ENCODE data around the gene PIEZO1.

PIEZO1 gene

DNA sequence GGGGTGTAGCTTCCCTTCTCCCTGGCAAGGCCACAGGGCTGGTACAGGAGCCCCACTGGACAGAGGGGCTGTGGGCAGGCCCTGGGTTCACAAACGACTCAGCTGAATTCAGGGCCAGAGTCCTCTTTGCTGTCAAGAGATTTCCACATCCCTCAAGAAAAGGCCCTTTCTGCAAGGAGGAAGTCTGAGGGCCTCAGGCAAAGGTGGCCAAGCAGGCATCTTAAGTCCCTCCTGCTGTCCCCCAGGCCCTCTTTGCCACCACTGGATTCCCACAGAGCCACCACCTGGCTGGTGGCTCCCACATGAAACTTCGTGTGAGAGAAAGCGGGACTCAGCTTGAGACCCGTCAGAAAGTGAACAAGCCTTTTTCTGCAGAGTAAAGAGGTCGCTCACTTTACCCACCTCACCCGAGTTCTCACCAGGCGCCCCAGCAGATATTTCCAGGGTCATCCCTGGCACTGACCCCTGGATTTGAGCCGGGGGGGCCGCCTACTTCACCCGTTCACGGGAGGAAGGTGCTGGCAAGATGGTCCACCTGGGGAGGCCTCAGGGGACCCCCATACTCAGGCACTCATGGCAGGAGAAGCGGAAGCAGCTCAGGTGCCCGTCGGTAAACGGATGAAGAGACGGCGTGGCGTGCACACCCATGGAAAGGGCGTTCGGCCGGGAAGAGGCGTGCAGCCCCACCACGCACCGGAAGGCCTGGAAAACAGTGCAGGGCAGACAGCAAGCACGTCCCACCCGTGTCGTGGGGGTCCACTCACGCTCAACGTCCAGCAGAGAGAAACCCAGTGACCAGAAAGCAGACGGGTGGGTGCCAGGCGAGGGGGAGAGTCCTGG is 82.4 kb downstream of the PIEZO1 start:
- TF ChIP-seq, protein P1, sequence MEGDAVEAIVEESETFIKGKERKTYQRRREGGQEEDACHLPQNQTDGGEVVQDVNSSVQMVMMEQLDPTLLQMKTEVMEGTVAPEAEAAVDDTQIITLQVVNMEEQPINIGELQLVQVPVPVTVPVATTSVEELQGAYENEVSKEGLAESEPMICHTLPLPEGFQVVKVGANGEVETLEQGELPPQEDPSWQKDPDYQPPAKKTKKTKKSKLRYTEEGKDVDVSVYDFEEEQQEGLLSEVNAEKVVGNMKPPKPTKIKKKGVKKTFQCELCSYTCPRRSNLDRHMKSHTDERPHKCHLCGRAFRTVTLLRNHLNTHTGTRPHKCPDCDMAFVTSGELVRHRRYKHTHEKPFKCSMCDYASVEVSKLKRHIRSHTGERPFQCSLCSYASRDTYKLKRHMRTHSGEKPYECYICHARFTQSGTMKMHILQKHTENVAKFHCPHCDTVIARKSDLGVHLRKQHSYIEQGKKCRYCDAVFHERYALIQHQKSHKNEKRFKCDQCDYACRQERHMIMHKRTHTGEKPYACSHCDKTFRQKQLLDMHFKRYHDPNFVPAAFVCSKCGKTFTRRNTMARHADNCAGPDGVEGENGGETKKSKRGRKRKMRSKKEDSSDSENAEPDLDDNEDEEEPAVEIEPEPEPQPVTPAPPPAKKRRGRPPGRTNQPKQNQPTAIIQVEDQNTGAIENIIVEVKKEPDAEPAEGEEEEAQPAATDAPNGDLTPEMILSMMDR (IDR thresholded peaks at IDR 0.05; ENCODE audit: low read depth, low read length, missing control alignments): no peak
- H3K4me3 ChIP-seq (ENCODE audit: low read depth, low read length): no peak overlapping the region
- DNase-seq (ENCODE audit: low read depth): no peak

DNA sequence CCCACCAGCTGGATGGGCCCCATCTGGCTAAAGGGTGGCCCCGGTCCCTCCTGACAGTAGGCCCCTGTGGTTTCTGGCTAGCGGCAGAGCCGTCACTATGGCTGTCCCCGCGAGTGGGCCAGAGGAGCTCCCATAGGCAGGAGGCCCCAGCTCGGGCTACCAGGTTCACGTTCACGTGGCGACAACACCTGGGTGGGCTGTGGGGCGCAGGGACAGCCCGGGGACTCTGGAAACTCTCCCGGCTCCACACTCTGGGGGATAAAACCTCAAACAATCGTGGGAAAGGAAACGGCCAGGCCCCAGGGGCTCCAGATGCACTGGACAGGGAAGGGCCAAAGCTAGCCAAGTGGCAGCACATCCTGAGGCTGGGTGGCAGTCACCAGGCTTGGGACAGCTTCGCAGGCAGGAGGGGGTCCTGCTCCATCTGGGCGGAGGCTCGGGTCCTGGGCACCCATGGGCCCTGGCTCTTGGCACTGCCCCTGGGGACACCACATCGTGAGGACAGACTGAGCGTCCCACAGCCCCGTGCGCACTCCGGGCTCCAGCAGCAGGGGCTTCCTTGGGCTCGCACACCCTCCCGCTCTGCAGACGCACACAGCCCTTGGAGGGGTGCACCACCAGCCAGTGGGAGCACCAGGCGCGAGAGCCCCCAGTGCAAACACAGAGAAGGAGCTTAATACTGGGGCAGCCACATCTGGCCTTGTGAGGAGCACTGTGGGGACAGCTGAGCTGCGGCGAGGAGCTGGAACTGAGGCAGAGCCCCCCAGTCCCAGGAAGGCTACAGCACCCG is 83.2 kb downstream of the PIEZO1 start:
- no peak for DNase-seq (ENCODE audit: low read depth)
- TF ChIP-seq, protein P1 (IDR thresholded peaks at IDR 0.05; ENCODE audit: low read depth, low read length, missing control alignments): no peak
- H3K4me3 ChIP-seq (ENCODE audit: low read depth, low read length): peak overlapping the region; percentile 36

DNA sequence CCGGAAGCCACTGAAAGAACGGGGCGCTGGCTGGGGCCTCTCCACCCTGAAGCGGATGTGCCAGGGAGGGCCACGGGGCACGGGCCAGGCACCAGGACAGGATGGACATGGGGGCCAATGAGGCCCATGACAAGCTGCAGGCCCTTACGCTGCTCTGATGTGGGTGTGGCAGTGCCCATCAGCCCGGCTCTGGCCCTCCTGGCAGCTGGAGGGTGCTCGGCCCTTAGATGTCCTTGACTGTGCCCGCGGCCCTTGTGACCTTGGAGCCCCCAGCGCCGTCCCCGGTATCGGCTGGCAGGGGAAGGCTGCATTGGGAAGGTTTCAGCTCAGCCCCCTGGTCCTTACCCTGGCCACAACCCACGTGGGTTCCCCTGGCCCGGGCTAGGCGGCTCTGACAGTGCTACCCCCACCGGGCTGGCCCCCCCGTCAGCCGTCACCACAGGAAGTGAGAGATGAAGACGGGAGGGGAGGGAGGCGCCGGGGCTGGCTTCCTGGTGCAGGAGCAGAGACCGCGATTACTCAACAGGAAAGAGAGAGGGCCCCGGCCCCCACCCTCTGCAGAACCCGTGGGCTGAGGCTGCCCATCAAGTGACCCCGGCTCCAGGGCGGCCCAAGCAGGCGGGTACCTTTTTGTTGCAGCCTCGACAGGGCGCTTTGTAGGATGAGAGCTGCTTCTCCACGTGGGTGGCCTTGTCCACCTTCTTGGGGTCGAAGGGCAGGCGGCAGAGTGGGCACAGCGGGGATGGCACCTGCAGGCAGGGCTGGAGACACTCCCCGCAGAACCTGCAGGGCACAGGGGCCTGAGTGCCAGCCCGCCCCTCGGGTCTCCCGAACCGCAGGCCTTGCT is 84.2 kb downstream of the PIEZO1 start:
- TF ChIP-seq, protein P1 (IDR thresholded peaks at IDR 0.05; ENCODE audit: low read depth, low read length, missing control alignments): no peak
- no peak for DNase-seq (ENCODE audit: low read depth)
- peak overlapping the region; percentile 36 for H3K4me3 ChIP-seq (ENCODE audit: low read depth, low read length)

DNA sequence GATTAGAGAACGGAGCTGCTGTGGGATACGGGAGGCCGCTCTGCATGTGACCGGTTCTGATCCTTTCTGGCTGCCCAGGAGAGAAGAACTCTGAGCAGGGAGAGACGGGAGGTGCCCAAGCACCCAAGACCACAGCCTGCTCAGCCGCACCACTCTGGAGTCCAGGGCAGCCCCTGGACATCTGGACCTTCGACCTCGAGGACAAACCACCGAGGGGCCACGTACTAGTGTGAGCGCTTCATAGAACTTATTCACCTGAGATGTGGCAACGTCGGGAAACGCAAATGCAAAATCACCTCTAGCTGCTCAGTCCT is 84.7 kb downstream of the PIEZO1 start:
- TF ChIP-seq, protein P1 (IDR thresholded peaks at IDR 0.05; ENCODE audit: low read depth, low read length, missing control alignments): no peak
- DNase-seq (ENCODE audit: low read depth): no peak
- H3K4me3 ChIP-seq (ENCODE audit: low read depth, low read length): no peak overlapping the region

DNA sequence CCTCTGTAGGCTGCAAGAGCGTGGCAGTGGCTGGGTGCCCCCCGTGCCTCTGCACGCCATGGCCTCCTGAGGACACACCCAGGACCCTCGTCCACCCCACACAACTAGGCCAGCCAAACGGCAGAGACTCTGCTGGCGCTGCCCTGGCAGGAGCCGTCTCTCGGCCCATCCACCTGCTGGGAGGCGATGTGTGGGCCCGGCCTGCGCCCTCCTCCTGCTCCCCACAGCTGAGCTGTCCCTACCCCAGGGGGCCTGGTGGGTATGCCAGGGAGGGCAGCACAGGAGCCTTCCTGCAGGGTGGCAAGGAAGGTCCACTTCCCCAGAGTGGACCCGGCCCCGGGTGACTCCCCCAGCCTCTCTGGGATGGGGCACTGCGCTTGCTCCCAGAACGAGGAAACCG is 85.8 kb downstream of the PIEZO1 start:
- TF ChIP-seq, protein P1 (IDR thresholded peaks at IDR 0.05; ENCODE audit: low read depth, low read length, missing control alignments): no peak
- H3K4me3 ChIP-seq (ENCODE audit: low read depth, low read length): no peak overlapping the region
- DNase-seq (ENCODE audit: low read depth): no peak

DNA sequence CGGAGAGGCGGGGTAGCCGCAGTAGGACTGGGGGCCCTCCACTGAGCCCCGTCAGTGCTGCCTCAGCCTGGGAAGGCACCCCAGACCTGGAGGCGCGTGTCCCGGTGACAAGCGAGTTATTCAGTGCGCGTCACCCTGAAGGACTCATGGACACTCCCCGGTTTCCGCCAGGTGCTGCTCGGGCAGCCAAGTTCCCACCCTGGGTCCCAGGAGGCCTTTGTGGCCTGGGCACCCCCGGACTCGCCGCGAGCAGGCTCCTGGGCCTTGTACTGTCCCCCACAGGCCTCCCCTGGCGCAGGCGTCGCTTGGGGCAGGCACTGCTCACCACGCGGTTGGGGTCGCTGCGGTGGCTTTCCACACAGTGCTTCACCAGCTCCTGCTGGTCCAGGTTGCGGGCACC is 86.4 kb downstream of the PIEZO1 start:
- no peak overlapping the region for H3K4me3 ChIP-seq (ENCODE audit: low read depth, low read length)
- DNase-seq (ENCODE audit: low read depth): no peak
- TF ChIP-seq, protein P1 (IDR thresholded peaks at IDR 0.05; ENCODE audit: low read depth, low read length, missing control alignments): no peak
